A673 (cell line): Measurements from ENCODE around the gene RASGEF1C.

Source experiments
- EZH2 ChIP-seq: fragments of 200-600 bp; sonication (generic); IDR thresholded peaks from 2 replicates; pipeline ENCODE4 v1.6.1; 2017; ENCODE audit warnings: borderline replicate concordance, low read depth, mild to moderate bottlenecking, mixed read lengths, antibody characterized with exemption, low read length; ENCODE audit not compliant: poor library complexity, severe bottlenecking
- TF ChIP-seq, protein P1 (sequence below): fragments of 300-800, 200-600 bp; sonication (generic); conservative IDR thresholded peaks from 2 replicates; pipeline ENCODE4 v1.5.1; 2017; ENCODE audit warnings: low read depth, mild to moderate bottlenecking, antibody characterized with exemption, low read length, moderate library complexity, mixed read lengths

DNA sequence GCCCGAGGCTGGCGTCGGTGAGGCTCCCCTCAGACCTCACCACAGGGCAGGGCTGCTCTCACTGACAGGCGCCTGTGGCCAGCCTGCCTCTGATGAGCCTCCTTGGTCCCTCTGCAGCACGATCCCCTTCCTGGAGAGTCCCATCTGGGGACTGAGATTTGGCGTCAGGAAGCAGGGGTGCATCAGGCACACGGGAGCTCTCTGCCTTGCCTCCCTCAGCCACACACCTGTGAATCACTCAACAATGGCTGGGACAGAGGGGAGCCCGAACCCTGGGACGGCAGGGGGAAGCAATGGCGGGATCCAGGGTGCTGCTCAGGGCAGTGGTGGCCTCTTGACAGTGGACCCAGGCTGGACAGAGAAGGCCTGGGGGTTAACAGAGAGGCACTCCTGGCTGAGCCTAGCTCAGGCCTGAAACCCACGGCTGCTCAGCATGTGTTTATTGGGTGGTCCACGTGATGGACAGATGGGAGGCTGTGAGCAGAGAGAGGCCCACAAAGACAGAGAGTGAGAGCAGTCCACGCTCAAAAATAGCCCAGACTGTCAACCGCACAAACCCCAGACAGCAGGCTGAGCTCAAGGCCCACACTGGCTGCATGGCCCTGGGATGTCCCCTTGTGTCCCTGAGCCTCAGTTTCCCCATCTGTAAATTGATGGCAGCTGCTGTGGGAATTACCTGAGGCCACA is 11.9 kb downstream of the RASGEF1C start:
- TF ChIP-seq, protein P1, sequence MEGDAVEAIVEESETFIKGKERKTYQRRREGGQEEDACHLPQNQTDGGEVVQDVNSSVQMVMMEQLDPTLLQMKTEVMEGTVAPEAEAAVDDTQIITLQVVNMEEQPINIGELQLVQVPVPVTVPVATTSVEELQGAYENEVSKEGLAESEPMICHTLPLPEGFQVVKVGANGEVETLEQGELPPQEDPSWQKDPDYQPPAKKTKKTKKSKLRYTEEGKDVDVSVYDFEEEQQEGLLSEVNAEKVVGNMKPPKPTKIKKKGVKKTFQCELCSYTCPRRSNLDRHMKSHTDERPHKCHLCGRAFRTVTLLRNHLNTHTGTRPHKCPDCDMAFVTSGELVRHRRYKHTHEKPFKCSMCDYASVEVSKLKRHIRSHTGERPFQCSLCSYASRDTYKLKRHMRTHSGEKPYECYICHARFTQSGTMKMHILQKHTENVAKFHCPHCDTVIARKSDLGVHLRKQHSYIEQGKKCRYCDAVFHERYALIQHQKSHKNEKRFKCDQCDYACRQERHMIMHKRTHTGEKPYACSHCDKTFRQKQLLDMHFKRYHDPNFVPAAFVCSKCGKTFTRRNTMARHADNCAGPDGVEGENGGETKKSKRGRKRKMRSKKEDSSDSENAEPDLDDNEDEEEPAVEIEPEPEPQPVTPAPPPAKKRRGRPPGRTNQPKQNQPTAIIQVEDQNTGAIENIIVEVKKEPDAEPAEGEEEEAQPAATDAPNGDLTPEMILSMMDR = no peak
- no peak for TF ChIP-seq EZH2
